MM.1S (cell line): Measurements from ENCODE around the gene KLC1.

Source experiments
- CTCF ChIP-seq: fragments of 300-600 bp; sonication (generic); IDR thresholded peaks from 2 replicates; pipeline ENCODE4 v1.5.1; 2016; ENCODE audit warnings: antibody characterized with exemption, low read length, mixed read lengths
- EZH2 ChIP-seq: fragments of 300-600 bp; sonication (generic); optimal IDR thresholded peaks from 2 replicates; pipeline ENCODE3; 2017; ENCODE audit warnings: low read depth, mild to moderate bottlenecking, antibody characterized with exemption, low read length, mixed read lengths

DNA sequence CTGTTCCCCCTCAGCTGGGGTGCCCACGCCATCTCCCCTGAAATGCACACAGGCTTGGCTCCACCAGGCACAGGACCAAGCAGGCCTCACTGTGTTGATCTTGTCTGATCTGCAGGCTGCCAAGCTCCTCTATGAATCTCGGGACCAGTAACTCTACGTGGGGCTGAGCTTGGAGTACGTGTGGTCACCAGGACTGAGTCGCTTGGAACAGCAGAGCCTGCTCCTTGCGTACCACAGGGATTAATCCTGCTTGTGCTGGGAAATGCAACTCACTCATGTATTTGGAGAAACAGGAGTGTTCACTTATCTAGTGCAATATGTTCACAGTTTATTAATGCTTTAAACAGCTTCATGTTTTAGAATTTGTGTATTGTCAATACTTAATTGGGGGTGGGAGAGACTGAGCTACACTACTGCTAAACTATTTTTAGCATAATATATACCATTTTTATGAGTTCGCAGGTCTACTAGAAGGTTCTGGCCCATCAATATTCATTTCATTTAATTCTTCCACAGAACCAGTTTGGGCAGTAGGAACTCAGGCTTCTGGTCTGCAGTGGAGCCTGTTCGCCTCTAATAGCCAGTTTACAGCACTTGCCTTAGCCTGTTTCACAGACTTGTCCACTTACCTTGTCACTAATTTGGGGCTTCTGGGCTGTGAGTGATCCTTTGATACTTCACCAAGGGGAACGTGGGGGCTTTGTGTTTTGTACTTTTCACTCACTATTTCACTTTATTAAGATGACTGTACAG, 104.0 kb downstream of the KLC1 start:
- TF ChIP-seq CTCF (no peak), EZH2 (no peak)
